DMS79 treated with DMSO at 0.1 percent for 48 hours (cell line): ENCODE data around the gene TMEM252.

Experiments used
- DNase-seq: peaks from one replicate; lab custom pipeline; 2025; lab: John Stamatoyannopoulos, UW

Gene TMEM252

GRCh38 chr9:68540712-68541535 is at the start of gene TMEM252:
Gene TMEM252, minus strand, starts transcription at chr9:68540883. Its CDS starts 69 bp downstream, at chr9:68540814.
- DNase-seq = no peak

GRCh38 chr9:68585034-68585761 is 44.5 kb upstream of the TMEM252 start:
- no peak for DNase-seq

GRCh38 chr9:68584189-68585033 is 43.7 kb upstream of the TMEM252 start:
- peak; percentile 43 for DNase-seq

GRCh38 chr9:68581696-68582095 is 41.0 kb upstream of the TMEM252 start:
- no peak for DNase-seq

- no peak for DNase-seq
Measured at GRCh38 chr9:68577774-68578591, 37.3 kb upstream of the TMEM252 start.

GRCh38 chr9:68575817-68576216 is 35.1 kb upstream of the TMEM252 start:
- no peak for DNase-seq

GRCh38 chr9:68574150-68574549 is 33.5 kb upstream of the TMEM252 start:
- DNase-seq = no peak

- no peak for DNase-seq
Measured at GRCh38 chr9:68567565-68567964, 26.9 kb upstream of the TMEM252 start.

- no peak for DNase-seq
Measured at GRCh38 chr9:68562461-68562860, 21.8 kb upstream of the TMEM252 start.

GRCh38 chr9:68560071-68560844 is 19.6 kb upstream of the TMEM252 start:
- DNase-seq = no peak

GRCh38 chr9:68558545-68558944 is 17.9 kb upstream of the TMEM252 start:
- DNase-seq = no peak

- no peak for DNase-seq
Measured at GRCh38 chr9:68555437-68556150, 14.9 kb upstream of the TMEM252 start.

- DNase-seq = no peak
Measured at GRCh38 chr9:68552700-68553476, 12.2 kb upstream of the TMEM252 start.

GRCh38 chr9:68551191-68551590 is 10.5 kb upstream of the TMEM252 start:
- no peak for DNase-seq

GRCh38 chr9:68548241-68548640 is 7.6 kb upstream of the TMEM252 start:
- no peak for DNase-seq

GRCh38 chr9:68547417-68547816 is 6.7 kb upstream of the TMEM252 start:
- DNase-seq = no peak

GRCh38 chr9:68546596-68547390 is 6.1 kb upstream of the TMEM252 start:
- no peak for DNase-seq

- no peak for DNase-seq
Measured at GRCh38 chr9:68545033-68545705, 4.5 kb upstream of the TMEM252 start.
